HepG2 (cell line): ENCODE results near the gene SH2D7. TPM values are rescaled to one million over a fixed set of nuclear protein-coding genes. Genes with fewer than 3 reads are reported as not detected.

Experiments used
- ATAC-seq: fragments of 200-7000 bp; cut with Tn5 transposase; 3 replicates; pipeline ENCODE4 v1.9.1; 2020; ENCODE audit warnings: mild to moderate bottlenecking, moderate library complexity
- BruUV-seq: library from RNA; stranded (reverse); fragments of 400-500 nt; replicated peaks from 2 replicates; lab custom pipeline; 2021; lab: Mats Ljungman, UMichigan
- CTCF ChIA-PET: fragments of 300-600 bp; formaldehyde crosslinking; extraction: SDS; loops from one replicate; lab custom pipeline; 2021; ENCODE audit warnings: low total read pairs, inconsistent platforms, low intra/inter-chr PET ratio; lab: Yijun Ruan, JAX
- POLR2A ChIA-PET: fragments of 350-600 bp; sonication (Branson Sonifier 250); formaldehyde crosslinking; loops from one replicate; lab custom pipeline; 2020; ENCODE audit warnings: antibody characterized with exemption, inconsistent platforms; lab: Yijun Ruan, JAX
- DNase-seq: peaks from one replicate; pipeline ENCODE4 v3.0.0-alpha.2; 2015; ENCODE audit warnings: low spot score
- FAIRE-seq: peaks from 3 replicates; lab custom pipeline; 2011; peaks lifted over from hg19 to GRCh38; lab: Jason Lieb, UNC
- H2AFZ ChIP-seq: one replicate; pipeline ENCODE4 v1.6.1; 2011; ENCODE audit warnings: low read length, inconsistent platforms
- H3K27ac ChIP-seq: fragments of 300-600 bp; 3 replicates; pipeline ENCODE4 v1.8.0; 2011; ENCODE audit warnings: mixed run types, mild to moderate bottlenecking, mixed read lengths, low read length, inconsistent platforms; ENCODE audit not compliant: insufficient read depth; ENCODE audit errors: extremely low read length
- H3K27me3 ChIP-seq, 2 experiments: fragments of 200-600 bp in 1 of 2; 2 replicates in 1 of 2; 3 replicates in 1 of 2; pipeline versions ENCODE4 v1.6.0 to v1.8.0; 2011; ENCODE audit warnings: low read length in 2 of 2, mild to moderate bottlenecking in 2 of 2, moderate library complexity in 2 of 2, inconsistent platforms in 1 of 2; ENCODE audit not compliant: insufficient read depth in 2 of 2, control insufficient read depth in 1 of 2
- H3K36me3 ChIP-seq, 2 experiments: fragments of 200-600 bp in 1 of 2; replicated peaks in 1 of 2; 2 replicates in 1 of 2; 3 replicates in 1 of 2; pipeline versions ENCODE4 v1.5.1 to v1.8.0; 2011; ENCODE audit warnings: low read length in 2 of 2, inconsistent platforms in 1 of 2; ENCODE audit not compliant: insufficient read depth in 2 of 2, control insufficient read depth in 1 of 2
- H3K4me1 ChIP-seq: 2 replicates; pipeline ENCODE4 v1.5.1; 2012; ENCODE audit warnings: low read length, inconsistent platforms; ENCODE audit not compliant: insufficient read depth
- H3K4me2 ChIP-seq: 2 replicates; pipeline ENCODE4 v1.6.0; 2011; ENCODE audit warnings: low read depth, low read length, inconsistent platforms
- H3K4me3 ChIP-seq, 3 experiments: fragments of 200-600 bp in 1 of 3; sonication (generic), shearing (Covaris generic) in 1 of 3; replicated peaks in 1 of 3; 2 replicates each; pipeline ENCODE4 v1.5.1; 2011 to 2016; ENCODE audit warnings: low read length in 3 of 3, inconsistent platforms in 2 of 3, low read depth in 2 of 3, mild to moderate bottlenecking in 2 of 3, control low read depth in 1 of 3, mixed read lengths in 1 of 3; ENCODE audit not compliant: insufficient read depth in 1 of 3
- H3K79me2 ChIP-seq: one replicate; pipeline ENCODE4 v1.6.1; 2011; ENCODE audit warnings: low read length, inconsistent platforms; ENCODE audit not compliant: insufficient read depth
- H3K9ac ChIP-seq: 2 replicates; pipeline ENCODE4 v1.6.0; 2011; ENCODE audit warnings: mild to moderate bottlenecking, low read depth, low read length, inconsistent platforms; ENCODE audit not compliant: insufficient read depth
- H3K9me3 ChIP-seq: 2 replicates; pipeline ENCODE4 v1.5.1; 2012; ENCODE audit warnings: mild to moderate bottlenecking, low read length
- H4K20me1 ChIP-seq: 2 replicates; pipeline ENCODE4 v1.6.0; 2011; ENCODE audit warnings: inconsistent platforms, mild to moderate bottlenecking, low read length, moderate library complexity; ENCODE audit not compliant: insufficient read depth
- BRCA1 ChIP-seq: sonication (generic); formaldehyde crosslinking; IDR thresholded peaks from 2 replicates; pipeline ENCODE4 v1.4.0; 2020; ENCODE audit warnings: missing genetic modification reagents
- CC2D1A ChIP-seq: sonication (generic); formaldehyde crosslinking; IDR thresholded peaks from 2 replicates; pipeline ENCODE4 v1.8.1; 2023; ENCODE audit warnings: mild to moderate bottlenecking, missing genetic modification reagents
- HDAC6 ChIP-seq: fragments of 200-600 bp; sonication (generic); IDR thresholded peaks from 2 replicates; pipeline ENCODE4 v1.7.0; 2017; ENCODE audit warnings: mild to moderate bottlenecking, antibody characterized with exemption, low read length, low read depth
- NFIB ChIP-seq: sonication (generic); formaldehyde crosslinking; IDR thresholded peaks from 2 replicates; pipeline ENCODE4 v1.9.0; 2021; ENCODE audit warnings: missing genetic modification reagents, mild to moderate bottlenecking, borderline replicate concordance
- PHF21A ChIP-seq: sonication (generic); formaldehyde crosslinking; IDR thresholded peaks from 2 replicates; pipeline ENCODE4 v1.5.0; 2020; ENCODE audit warnings: mild to moderate bottlenecking, missing genetic modification reagents
- ZBTB21 ChIP-seq: sonication (generic); formaldehyde crosslinking; IDR thresholded peaks from 2 replicates; pipeline ENCODE4 v1.4.0; 2020; ENCODE audit warnings: missing genetic modification reagents
- ZNF777 ChIP-seq: sonication (generic); formaldehyde crosslinking; IDR thresholded peaks from 2 replicates; pipeline ENCODE4 v1.4.0; 2020; ENCODE audit warnings: missing genetic modification reagents
- WGBS: methylation state at CpG from one replicate; pipeline ENCODE4 v1.1.6; 2017; ENCODE audit warnings: low lambda C conversion rate; 5-methylcytosine and 5-hydroxymethylcytosine counted together
- in situ Hi-C: cut with HindIII; loops from 2 replicates; pipeline ENCODE4 v1.10.0; 2017; ENCODE audit warnings: low pct_unique_long_range_greater_than_20kb; ENCODE audit not compliant: extremely low pct_ligation_motif_present
- intact Hi-C: fragments of 100-400 bp; cut with micrococcal nuclease; formaldehyde crosslinking; loops from one replicate; pipeline ENCODE4 v1.10.0; 2022; ENCODE audit not compliant: unreplicated experiment
- polyA plus RNA-seq, 8 experiments: library from polyadenylated mRNA; depleted of rRNA in 3 of 8; stranded (reverse) in 7 of 8; unstranded in 1 of 8; fragments of >200 nt; fragmentation: Illumina TruSeq in 4 of 8; extraction: Trizol in 4 of 8; gene quantifications; 2 replicates each; pipeline versions ENCODE4 v1.2.1 to v1.2.3, GENCODE V29; 2011 to 2016; ENCODE audit warnings: low read depth in 4 of 8, missing spikeins in 1 of 8, mixed read lengths in 1 of 8; ENCODE audit not compliant: insufficient read depth in 1 of 8
- total RNA-seq, 5 experiments: library from RNA; depleted of rRNA; stranded (reverse); fragments of >200 nt; fragmentation: Illumina TruSeq; extraction: Trizol; gene quantifications; 2 replicates each; pipeline ENCODE4 v1.2.3, GENCODE V29; 2016; ENCODE audit warnings: low read depth in 1 of 5
- TF ChIP-seq, protein P1 (sequence below): IDR thresholded peaks from 2 replicates; pipeline ENCODE4 v1.6.1; 2016; ENCODE audit warnings: missing compliant biosample characterization, missing genetic modification reagents, borderline replicate concordance
- TF ChIP-seq, protein P2 (sequence below): sonication (generic); formaldehyde crosslinking; IDR thresholded peaks from 2 replicates; pipeline ENCODE4 v1.9.0; 2021; ENCODE audit warnings: missing genetic modification reagents, mild to moderate bottlenecking, borderline replicate concordance
- TF ChIP-seq, protein P3 (sequence below): sonication (generic); formaldehyde crosslinking; IDR thresholded peaks from 2 replicates; pipeline ENCODE4 v1.4.0; 2020; ENCODE audit warnings: missing genetic modification reagents
- TF ChIP-seq, protein P4 (sequence below): sonication (generic); formaldehyde crosslinking; IDR thresholded peaks from 2 replicates; pipeline ENCODE4 v1.5.1; 2020; ENCODE audit warnings: missing genetic modification reagents, mild to moderate bottlenecking, borderline replicate concordance
- TF ChIP-seq, protein P5 (sequence below): sonication (generic); formaldehyde crosslinking; conservative IDR thresholded peaks from 2 replicates; pipeline ENCODE4 v1.4.0; 2020; ENCODE audit warnings: missing genetic modification reagents

SH2D7 gene
- total and polyA plus RNA-seq, 2 of the 13 experiments (the other 11 are each of a cell fraction or from before 2014, with no cell fraction given) = not detected

DNA sequence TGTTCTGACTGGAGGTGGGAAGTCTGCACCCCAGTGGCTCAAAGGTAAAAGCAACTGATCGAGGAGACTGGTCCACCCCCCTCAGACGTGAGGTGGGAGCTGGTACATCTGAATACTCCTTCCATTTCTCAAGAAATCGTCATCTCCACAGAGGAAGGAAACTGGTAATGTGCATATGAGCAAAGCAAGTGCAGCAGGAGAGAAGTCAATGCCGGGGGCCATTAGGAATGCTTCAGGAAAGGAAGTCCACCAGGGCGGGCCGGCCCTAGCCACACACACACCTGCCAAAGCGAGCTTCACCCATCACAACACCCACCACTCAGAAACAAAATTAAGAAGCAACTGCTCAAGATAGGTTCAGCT, 23.3 kb upstream of the SH2D7 start (continued):
- TF ChIP-seq, protein P1, sequence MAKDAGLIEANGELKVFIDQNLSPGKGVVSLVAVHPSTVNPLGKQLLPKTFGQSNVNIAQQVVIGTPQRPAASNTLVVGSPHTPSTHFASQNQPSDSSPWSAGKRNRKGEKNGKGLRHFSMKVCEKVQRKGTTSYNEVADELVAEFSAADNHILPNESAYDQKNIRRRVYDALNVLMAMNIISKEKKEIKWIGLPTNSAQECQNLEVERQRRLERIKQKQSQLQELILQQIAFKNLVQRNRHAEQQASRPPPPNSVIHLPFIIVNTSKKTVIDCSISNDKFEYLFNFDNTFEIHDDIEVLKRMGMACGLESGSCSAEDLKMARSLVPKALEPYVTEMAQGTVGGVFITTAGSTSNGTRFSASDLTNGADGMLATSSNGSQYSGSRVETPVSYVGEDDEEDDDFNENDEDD (CRISPR knock-in tag) = no peak
- no peak for TF ChIP-seq CC2D1A (CRISPR knock-in tag)
- no peak for TF ChIP-seq PHF21A (CRISPR knock-in tag)
- TF ChIP-seq, all 625 proteins: peak for 0

DNA sequence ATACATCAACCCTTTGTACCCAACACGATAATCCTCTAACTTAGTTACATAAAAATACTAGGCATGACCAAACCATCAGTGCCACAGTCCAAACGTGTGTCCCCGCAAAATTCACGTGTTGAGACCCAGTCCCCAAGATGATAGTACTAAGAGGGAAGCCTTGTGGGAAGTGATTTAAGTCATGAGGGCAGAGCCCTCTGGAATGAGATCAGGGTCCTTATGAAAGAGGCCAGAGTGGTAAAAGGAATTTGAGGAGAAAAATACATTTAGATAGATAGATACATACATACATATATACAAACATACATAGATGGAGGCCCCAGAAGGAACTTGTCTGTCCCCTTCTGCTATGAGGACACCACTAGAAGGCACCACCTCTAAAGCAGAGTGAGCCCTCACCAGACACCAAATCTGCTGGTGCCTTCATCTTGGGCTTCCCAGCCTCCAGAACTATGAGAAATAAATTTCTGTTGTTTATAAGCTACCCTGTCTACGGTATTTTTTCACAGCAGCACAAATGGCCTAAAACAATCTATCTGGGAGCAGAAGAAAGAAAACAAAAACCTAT, 22.8 kb upstream of the SH2D7 start:
- peaks cover 99% of the 10 kb centered on the region for H3K4me1 ChIP-seq
- TF ChIP-seq HDAC6 = no peak
- no peak for TF ChIP-seq NFIB
- TF ChIP-seq, protein P2, sequence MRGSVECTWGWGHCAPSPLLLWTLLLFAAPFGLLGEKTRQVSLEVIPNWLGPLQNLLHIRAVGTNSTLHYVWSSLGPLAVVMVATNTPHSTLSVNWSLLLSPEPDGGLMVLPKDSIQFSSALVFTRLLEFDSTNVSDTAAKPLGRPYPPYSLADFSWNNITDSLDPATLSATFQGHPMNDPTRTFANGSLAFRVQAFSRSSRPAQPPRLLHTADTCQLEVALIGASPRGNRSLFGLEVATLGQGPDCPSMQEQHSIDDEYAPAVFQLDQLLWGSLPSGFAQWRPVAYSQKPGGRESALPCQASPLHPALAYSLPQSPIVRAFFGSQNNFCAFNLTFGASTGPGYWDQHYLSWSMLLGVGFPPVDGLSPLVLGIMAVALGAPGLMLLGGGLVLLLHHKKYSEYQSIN (CRISPR knock-in tag) = no peak
- TF ChIP-seq ZBTB21 (CRISPR knock-in tag) = no peak
- TF ChIP-seq, protein P3, sequence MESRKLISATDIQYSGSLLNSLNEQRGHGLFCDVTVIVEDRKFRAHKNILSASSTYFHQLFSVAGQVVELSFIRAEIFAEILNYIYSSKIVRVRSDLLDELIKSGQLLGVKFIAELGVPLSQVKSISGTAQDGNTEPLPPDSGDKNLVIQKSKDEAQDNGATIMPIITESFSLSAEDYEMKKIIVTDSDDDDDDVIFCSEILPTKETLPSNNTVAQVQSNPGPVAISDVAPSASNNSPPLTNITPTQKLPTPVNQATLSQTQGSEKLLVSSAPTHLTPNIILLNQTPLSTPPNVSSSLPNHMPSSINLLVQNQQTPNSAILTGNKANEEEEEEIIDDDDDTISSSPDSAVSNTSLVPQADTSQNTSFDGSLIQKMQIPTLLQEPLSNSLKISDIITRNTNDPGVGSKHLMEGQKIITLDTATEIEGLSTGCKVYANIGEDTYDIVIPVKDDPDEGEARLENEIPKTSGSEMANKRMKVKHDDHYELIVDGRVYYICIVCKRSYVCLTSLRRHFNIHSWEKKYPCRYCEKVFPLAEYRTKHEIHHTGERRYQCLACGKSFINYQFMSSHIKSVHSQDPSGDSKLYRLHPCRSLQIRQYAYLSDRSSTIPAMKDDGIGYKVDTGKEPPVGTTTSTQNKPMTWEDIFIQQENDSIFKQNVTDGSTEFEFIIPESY (CRISPR knock-in tag) = no peak
- TF ChIP-seq BRCA1 = no peak
- TF ChIP-seq, protein P4, sequence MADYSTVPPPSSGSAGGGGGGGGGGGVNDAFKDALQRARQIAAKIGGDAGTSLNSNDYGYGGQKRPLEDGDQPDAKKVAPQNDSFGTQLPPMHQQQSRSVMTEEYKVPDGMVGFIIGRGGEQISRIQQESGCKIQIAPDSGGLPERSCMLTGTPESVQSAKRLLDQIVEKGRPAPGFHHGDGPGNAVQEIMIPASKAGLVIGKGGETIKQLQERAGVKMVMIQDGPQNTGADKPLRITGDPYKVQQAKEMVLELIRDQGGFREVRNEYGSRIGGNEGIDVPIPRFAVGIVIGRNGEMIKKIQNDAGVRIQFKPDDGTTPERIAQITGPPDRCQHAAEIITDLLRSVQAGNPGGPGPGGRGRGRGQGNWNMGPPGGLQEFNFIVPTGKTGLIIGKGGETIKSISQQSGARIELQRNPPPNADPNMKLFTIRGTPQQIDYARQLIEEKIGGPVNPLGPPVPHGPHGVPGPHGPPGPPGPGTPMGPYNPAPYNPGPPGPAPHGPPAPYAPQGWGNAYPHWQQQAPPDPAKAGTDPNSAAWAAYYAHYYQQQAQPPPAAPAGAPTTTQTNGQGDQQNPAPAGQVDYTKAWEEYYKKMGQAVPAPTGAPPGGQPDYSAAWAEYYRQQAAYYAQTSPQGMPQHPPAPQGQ = no peak
- no peak for TF ChIP-seq ZNF777 (CRISPR knock-in tag)
- TF ChIP-seq, protein P5, sequence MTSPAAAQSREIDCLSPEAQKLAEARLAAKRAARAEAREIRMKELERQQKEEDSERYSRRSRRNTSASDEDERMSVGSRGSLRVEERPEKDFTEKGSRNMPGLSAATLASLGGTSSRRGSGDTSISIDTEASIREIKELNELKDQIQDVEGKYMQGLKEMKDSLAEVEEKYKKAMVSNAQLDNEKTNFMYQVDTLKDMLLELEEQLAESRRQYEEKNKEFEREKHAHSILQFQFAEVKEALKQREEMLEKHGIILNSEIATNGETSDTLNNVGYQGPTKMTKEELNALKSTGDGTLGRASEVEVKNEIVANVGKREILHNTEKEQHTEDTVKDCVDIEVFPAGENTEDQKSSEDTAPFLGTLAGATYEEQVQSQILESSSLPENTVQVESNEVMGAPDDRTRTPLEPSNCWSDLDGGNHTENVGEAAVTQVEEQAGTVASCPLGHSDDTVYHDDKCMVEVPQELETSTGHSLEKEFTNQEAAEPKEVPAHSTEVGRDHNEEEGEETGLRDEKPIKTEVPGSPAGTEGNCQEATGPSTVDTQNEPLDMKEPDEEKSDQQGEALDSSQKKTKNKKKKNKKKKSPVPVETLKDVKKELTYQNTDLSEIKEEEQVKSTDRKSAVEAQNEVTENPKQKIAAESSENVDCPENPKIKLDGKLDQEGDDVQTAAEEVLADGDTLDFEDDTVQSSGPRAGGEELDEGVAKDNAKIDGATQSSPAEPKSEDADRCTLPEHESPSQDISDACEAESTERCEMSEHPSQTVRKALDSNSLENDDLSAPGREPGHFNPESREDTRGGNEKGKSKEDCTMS (CRISPR knock-in tag) = no peak

More for the DNA sequence above, 22.8 kb upstream of the SH2D7 start:
- in situ Hi-C loops = no loop called here
- no TSS peak for BruUV-seq
- Histone ChIP-seq H3K4me2 (no peak overlapping the region), H3K27ac (no peak overlapping the region), H3K79me2 (peaks cover 47% of the 10 kb centered on the region), H3K4me3 (no peak overlapping the region), H3K27me3 (no peaks in the 10 kb centered on the region), H3K36me3 (no peaks in the 10 kb centered on the region), H3K9me3 (no peaks in the 10 kb centered on the region), H2AFZ (no peak overlapping the region), H3K9ac (no peak overlapping the region), H4K20me1 (no peaks in the 10 kb centered on the region)
- POLR2A ChIA-PET = no interaction called here
- FAIRE-seq (no peak), DNase-seq (no peak), ATAC-seq (no peak)
- CTCF ChIA-PET = no interaction called here
- 92% methylated on average over 5 of the region's 5 CpGs for WGBS
- intact Hi-C loops = no loop called here
